Measurements from ENCODE around the gene TNFRSF18.
"Not testable (repeated sequence)": the region's sequence is repeated elsewhere in the genome, so short reads cannot be mapped to it uniquely, and the experiment has no call there.

Gene TNFRSF18, protein sequence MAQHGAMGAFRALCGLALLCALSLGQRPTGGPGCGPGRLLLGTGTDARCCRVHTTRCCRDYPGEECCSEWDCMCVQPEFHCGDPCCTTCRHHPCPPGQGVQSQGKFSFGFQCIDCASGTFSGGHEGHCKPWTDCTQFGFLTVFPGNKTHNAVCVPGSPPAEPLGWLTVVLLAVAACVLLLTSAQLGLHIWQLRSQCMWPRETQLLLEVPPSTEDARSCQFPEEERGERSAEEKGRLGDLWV

GRCh38 chr1:1206376-1206965 lies at the start of gene TNFRSF18:
TNFRSF18 (minus strand) TSS chr1:1206592; CDS start chr1:1206571, 21 bp downstream.
- DNase-seq (ENCODE audit: low read depth) = no peak

DNA sequence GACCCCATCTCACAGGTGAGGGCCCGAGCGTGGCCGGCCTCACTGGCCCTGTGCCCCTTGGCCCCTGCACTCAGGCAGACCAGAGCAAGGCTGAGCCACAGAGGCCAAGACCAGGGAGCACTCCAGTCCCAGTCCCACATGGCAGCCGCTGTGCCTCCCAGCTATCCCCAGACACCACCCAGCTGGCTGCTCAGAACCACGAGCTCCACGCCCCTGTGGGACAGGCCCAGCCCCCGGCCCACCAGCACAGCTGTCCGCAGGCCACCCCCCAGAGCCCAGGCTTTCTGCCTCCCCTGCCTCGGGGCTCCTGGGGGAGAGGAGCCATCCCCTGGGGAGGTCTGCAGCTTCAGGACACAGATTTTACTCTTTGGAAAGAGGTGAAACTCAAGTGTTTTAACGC lies 49.2 kb upstream of the TNFRSF18 start:
- no peak for DNase-seq (ENCODE audit: low read depth)

GRCh38 chr1:1255078-1255477 lies 48.7 kb upstream of the TNFRSF18 start:
- no peak for DNase-seq (ENCODE audit: low read depth)

- no peak for DNase-seq (ENCODE audit: low read depth)
Observed at GRCh38 chr1:1254667-1254998, 48.2 kb upstream of the TNFRSF18 start.

DNA sequence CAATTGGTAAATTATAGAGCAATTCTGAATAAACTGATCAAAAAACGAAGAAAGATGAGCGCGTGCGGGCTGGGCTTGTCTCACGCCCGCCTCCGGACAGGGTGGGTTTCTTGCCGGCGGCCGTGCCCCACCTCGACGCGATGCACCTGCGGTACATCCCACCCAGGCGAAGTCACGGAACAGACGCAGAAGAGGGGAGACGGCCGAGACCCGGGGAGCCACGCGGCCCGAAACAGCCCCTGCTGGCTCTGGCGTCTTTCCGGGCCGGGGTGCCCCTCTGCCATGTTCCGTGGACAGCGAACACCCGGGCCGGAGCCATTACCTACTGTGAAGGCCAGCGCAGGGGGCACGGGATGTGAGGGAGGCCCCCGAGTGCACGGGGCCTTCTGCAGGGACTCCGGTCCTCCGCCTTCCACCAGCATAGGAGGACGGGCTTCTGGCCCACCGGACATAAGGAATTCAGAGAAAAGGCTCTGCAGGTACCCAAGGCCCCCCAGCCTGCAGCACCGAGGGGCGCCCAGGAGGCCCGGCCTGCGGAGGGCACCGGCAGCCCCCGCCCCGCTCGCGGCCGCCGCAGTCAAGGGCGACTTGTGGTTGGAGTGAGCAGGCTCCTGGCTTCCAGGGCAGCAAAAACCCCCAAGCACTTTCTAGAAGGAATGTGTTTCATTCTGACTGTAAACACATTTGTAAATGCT lies 47.7 kb upstream of the TNFRSF18 start:
- no peak for DNase-seq (ENCODE audit: low read depth)

DNA sequence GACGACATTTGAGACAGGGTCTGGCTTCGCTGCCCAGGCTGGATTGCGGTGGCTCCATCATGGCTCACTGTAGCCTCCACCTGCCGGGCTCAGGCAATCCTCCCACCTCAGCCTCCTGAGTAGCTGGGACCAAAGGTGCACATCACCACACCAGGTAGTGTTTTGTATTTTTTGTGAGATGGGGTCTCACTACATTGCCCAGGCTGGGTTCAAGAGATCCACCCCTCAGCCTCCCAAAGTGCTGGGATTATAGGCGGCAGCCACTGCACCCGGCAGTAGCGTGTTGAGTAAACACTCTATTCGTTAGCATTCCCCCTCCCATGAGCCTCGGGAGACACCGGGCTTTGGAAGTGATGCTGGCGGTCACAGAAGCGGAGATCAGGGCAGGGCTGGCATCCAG lies 46.9 kb upstream of the TNFRSF18 start:
- no peak for DNase-seq (ENCODE audit: low read depth)

DNA sequence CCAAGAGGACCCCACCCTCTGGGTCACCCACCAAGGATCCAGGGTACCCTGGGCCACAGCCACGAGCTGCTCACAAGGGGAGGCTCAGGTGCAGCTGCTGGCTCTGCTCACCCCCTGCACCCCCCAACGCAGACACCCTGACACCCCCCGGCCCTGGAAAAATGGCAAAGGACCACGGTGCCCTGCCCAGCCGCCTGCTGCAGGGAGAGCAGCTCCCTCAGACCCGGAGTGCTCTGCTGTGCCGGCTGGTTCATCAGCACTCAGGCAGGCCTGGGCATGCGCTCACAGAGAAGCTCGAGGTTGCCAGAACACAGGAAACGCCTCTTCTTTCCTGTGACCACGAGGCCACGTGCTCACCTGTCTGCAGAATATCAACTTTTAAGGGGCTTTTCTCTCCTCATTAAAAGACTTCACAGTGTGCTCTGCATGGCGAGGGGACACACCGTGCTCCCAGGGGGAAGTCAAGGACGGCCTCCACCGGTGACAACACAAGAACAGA lies 44.4 kb upstream of the TNFRSF18 start:
- DNase-seq (ENCODE audit: low read depth) = peak; percentile 54

GRCh38 chr1:1248009-1248913 lies 41.9 kb upstream of the TNFRSF18 start:
- DNase-seq (ENCODE audit: low read depth) = not testable (repeated sequence)

- no peak for DNase-seq (ENCODE audit: low read depth)
Observed at GRCh38 chr1:1247341-1247913, 41.0 kb upstream of the TNFRSF18 start.

DNA sequence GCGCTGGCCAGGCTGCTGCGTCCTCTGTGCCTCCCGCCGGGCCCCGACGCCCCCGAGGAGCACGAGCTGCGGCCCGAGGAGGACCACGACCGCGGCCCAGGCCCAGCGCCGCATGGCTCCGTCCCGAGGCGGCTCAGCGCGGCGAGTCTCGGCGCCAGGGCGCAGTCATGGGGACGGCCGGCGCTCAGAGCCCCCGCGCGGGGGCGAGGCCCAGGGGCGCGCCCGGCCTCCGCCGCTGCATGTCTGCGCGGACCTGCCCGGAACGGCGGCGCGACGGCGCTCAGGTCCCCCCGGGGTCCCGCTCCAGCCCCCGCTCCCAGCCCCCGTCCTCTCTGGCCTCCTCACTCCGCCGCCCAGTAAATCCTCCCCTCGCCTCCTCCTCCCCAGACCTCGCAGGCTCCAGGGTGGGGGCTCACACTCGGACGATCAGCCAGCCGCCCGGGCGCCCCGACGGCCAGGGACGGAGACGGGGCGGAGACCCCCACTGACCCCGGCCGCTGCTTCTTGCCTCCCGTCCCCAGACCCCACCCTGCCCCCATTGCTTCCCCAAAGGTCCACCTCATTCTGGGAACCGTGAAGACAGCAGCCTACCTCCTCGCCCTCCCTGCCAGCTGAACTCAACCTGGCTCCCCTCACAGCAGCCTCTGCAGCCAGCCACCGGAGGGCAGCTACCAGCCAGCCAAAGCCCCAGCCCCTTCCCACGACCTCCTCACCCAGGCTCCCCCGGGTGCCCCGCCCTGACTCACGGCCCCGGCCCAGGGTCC lies 40.4 kb upstream of the TNFRSF18 start, which contains the start of gene C1QTNF12:
Gene C1QTNF12, minus strand, starts transcription at position 146 of the 764 bp plus-strand sequence. Its CDS starts 32 bp downstream, at position 114.
- DNase-seq (ENCODE audit: low read depth) = no peak

DNA sequence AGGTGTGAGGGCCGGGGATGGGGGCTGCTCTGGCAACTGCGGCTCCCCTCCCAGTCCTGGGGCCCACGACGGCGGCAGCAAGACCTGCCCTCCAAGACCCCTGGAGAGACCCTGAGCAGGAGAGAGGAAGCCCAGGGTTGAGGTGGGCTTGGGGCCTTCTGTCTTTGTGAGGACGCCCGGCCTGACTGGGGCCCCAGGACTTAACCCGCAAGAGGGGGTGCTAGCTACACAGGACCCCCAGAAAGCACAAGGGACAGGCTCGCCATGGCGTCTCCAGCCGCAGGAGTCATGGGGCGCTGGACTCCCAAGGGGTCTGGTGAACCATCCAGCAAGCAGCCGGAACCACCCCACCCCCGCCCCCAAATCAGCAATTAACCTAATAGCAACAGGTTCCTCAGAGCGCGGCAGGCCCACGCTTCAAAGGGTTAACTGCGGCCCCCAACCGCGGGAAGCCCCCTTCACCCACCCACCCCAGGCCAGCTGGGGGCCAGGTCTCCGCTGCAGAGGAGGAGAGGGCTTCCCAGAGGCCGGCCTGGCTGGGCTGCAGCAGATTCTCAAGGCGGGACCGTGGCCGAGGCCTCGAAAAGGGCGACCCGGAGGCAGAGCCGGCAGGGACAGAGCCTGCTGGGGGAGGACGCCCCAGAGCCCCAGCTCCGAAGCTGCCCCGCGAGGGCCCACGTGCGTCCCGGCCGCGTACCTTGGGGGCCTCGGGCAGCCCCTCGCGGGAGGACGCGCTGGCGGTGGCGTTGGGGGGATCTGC lies 39.6 kb upstream of the TNFRSF18 start:
- no peak for DNase-seq (ENCODE audit: low read depth)

- no peak for DNase-seq (ENCODE audit: low read depth)
Observed at GRCh38 chr1:1245178-1245816, 38.9 kb upstream of the TNFRSF18 start.

GRCh38 chr1:1244192-1244811 lies 37.9 kb upstream of the TNFRSF18 start:
- no peak for DNase-seq (ENCODE audit: low read depth)

GRCh38 chr1:1243807-1244191 lies 37.4 kb upstream of the TNFRSF18 start:
- DNase-seq (ENCODE audit: low read depth) = no peak

GRCh38 chr1:1243266-1243660 lies 36.9 kb upstream of the TNFRSF18 start:
- no peak for DNase-seq (ENCODE audit: low read depth)

- no peak for DNase-seq (ENCODE audit: low read depth)
Observed at GRCh38 chr1:1242461-1243265, 36.3 kb upstream of the TNFRSF18 start.

DNA sequence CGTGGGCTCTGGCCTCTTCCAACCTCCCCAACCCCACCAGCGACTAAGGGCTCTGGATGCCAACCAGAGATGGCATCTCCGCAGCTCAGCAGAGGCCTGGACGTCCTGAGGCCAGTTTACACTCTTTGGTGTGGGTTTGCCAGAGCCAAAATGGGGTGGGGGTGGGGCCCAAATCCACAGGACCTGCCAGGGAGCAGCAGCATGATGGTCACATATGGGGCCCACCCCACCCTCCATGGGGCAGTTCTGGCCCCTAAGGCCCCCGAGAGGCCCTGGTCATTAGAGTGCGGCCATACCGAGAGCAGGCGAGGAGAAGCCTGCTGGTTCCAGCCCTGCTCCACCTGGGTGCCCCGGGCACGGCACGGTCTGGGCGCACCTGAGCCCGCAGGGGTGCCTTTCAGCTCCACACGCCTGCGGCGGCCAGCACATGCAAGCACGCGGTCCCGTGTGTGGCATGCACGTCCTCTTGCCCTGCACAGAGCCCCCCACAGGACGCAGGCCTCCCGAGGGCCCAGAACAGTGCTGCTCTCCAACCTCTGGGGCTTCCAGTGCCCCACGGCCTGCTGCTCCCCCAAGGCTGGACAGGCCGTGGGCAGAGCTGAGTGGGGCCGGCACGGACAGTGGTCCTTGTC lies 35.3 kb upstream of the TNFRSF18 start:
- no peak for DNase-seq (ENCODE audit: low read depth)
